NCI-H2196 treated with DMSO at 0.1 percent for 48 hours (cell line): ENCODE data around the gene GRPEL1.
A peak's percentile ranks its signal among the peaks of the same experiment; 100 is the strongest.
"Not testable (repeated sequence)": the region's sequence is repeated elsewhere in the genome, so short reads cannot be mapped to it uniquely, and the experiment has no call there.

Experiments used
- DNase-seq: peaks from one replicate; lab custom pipeline; 2025; ENCODE audit not compliant: unreplicated experiment; lab: John Stamatoyannopoulos, UW

Gene GRPEL1

DNA sequence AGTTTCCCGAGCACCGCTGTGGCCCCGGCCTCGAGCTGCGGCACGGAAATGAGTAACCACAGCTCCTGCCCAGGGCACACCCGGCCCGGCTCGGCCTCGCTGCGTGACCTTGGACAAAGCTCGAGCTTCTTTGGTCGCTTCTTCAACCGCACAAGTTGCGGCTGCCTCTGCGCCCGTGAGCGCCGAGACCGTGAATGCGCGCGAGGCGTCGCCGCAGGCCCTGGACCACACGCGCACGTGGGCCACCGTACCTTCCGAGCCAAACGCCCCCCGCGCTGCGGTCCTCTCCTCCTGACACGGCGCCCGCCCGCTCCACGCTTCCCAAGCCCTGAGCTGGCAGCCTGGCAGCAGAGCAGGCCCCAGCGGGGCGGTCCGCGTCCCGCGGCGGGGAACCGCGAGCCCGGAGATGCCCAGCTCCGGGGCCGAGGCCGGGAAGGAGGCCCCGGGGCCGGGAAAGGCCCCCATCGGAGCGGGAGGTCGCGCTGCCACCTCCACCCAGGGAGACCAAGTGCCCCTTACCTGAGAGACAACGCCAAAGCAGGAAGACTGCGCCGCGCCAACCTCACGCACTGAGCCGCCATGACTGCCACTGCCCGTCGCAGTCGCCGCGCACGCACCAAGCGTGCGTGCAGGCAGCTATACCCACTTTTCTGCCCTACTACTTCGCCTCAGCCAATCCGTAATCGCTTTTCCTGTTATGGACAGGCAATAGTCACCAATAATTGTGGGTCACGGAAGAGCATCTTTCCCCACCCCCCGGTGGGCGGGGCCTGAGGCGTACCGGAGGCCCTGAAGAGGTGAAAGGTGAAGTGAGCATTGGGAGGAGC lies at the start of gene GRPEL1:
Gene GRPEL1, minus strand, starts transcription at position 613 of the 827 bp plus-strand sequence. Its CDS starts 32 bp downstream, at position 581.
- peak; percentile 94 for DNase-seq

DNA sequence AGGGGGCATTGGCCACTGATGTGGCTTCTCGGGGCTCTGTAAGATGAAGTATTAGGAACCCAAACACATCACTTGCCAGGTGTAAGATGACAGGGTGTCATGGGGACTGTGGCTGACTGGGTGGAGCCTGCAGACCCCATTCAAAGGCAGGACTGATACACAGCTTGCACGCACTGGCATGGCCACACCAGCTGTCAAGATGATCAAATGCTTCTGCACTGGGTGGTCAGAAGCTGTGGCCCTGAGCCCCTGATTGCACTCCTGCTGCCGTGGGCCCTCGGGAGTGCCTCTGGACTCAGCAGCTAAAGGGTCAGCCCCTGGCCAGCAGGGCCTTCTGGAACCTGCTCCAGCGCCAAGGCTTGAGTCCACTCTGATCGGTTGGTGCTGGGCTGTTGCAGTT lies 48.8 kb upstream of the GRPEL1 start:
- DNase-seq = no peak

DNA sequence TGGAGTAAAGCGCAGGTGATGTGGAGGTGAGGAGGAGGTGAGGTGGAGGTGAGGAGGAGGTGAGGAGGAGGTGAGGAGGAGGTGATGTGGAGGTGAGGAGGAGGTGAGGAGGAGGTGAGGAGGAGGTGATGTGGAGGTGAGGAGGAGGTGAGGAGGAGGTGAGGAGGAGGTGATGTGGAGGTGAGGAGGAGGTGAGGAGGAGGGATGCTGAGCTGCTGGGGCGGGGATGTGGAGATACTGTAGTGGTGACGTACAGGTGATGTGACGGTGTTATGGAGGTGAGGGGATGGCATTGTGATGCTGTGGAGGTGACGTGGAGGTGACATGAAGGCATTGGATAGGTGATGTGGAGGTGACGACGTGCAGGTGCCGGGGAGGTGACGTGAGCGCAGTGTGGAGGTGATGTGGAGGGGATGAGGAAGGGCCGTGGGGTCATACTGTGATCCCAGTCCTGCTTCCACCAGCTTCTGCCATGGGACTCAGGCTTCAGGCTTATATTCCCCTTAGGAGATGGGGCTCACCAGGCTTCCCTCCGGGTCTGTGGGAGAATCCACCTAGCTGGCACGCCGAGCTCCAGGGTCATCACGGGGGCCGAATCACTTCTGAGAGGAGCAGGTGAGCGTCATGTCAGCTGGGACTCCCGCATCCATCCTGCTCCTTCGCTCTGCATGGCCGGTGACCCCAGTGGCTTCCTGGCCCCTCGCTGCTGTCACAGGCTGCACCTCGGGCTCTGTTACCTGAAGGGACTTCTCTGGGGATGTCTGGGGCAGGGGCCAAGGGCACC lies 47.9 kb upstream of the GRPEL1 start:
- DNase-seq = no peak

DNA sequence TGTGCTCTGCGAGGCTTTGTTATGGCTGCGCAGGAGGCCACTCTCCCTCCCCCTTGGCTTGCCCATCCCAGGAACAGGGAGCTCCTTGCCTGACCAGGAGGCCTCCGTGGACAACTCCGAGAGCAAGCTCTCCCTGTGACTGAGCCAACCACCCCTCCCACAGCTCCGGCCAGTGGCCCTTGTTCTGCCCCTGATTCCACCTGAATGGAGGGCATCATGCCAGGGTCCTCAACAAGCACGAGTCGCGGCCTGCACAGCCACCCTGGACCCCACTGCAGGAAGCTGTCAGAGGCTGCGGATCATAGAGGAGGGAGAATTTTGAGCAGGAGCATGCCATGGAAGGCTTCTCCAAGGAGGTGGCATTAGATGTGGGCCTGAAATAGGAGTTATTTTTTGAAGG lies 44.8 kb upstream of the GRPEL1 start:
- no peak for DNase-seq

DNA sequence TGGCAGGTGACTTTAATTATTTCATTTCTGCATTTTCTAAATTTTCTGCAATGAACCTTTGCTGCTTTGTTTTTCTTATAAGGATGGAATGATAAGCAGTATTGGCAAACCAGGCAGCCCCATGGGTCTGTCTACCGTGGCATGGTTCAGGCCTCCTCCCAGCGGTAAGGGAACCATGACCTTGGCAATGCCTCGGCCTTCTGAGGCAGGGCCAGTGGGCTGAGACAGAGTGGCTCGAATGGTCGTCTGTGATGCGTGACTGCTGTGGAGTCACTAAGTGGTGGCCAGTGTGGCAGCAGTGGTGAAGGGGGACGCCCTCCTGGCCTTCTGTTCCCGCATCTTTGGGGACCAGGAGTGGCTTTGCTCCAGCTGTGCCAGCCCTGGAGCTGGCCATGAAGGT lies 43.6 kb upstream of the GRPEL1 start:
- DNase-seq = no peak

DNA sequence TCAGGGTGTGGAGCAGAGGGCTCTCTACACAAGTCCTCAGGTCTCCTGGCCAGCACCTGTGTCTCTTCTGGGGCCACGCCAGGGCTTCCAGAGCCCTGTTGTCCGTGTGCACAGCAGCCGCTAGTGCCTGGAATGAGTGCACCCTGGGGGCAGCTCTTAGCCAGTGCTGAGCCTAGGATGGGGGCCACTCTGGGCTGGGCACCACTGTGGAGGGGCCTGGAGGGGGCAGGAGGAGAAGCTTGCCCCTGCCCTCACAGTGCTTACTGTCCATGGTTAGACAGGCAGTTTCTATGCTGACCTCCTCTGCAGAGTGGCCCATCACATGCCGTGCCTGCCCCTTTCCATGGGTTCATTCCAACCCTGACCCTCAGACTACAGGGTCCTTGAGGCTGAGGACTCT lies 42.7 kb upstream of the GRPEL1 start:
- DNase-seq = no peak

DNA sequence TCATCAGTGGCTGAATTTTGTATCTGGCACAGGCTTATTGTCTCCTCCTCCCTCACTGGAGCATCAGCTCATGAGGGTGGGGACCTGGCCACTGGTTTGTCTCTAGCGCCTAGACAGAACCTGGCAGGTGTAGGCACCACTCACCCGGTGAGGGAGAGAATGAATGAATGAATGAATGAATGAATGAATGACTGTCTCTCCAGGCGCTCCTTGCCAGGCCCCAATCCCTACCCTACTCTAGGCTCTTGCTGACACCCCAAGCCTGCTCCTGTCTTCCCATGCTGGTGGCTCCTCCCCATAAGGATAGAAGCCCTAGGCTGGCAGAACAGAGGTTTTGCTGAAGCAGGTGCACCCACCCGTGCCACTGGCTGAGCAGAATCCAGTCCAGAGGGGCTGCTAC lies 41.3 kb upstream of the GRPEL1 start:
- DNase-seq = no peak

DNA sequence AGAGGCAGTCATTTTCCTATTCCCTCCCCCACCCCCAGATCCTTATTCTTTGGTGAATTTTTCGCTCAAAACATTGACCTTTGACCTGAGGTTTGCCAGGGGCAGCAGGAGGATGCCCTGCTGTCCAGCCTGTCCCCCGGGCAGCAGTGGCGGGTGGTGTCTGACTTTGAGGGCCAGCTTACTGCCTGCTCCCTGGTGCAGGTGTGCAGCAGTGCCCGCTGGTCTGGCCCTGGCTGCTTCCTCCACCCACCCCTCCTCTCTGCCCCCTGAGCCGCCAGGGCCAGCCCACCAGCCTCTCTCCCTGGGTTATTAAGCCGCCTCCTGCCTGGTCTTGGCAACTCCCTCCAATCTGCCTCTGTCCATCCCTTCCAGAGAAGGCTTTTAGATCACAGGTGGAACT lies 40.8 kb upstream of the GRPEL1 start:
- DNase-seq = no peak

DNA sequence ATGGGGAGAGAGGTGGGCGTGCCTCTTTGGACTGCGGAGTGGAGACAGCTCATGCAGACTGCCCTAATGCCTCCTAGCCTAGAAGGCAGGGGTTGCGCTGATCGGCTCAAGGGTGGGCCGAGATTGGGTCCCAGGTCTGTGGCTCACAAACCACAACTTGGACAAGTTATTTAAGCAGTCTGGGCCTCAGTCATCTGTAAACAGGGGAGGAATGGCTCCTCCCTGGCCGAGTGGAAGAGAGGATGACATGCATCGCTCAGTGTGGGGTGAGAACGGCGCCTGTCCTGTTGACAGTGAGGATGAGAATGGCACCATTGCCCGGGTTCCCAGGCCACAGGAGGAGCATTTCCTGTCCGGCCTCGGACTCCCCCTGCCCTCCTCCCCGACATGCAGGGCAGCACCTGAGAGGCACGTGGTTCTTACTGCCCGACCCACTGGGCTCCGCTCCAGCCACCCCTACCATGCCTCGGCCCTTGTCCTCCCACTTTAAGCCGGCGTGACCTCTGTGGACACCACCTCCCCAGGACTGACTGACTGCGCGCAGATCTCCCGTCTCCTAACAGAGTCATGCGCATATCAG lies 40.3 kb upstream of the GRPEL1 start:
- DNase-seq = no peak

DNA sequence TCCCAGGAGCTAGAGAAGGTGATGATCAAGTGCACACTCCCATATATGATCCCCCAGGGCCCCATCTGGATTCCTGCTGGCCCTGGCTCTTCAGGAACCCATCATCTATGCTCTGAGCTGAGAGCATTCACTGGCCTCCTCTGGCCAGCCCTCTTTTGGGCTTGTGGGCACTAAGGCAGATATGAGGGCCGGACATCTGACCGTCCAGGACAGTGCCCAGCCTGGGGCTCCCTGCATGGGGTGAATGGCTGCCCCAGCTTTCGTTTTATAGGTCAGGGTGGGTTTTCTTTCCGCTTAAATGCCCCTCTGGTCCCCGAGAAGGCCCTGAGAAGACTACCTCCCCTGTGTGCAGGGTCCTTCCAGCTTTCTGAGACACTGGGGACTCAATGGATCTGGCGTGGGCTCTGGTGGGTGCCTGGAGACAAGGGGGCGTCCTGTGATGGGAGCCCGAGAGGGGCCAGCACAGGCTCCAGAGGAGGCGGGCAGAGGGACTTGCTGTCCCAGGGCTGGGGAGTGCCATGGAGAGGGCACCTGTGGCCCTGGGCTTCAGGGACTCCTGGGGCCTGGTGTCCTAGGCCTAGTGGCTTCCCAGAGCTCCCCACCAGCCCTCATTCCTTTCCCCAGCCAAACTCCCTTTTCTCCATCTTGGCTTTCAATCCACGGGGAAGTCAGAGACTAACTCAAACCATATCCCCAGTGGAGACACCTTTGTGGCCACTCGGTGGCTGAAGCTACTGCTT lies 39.5 kb upstream of the GRPEL1 start:
- DNase-seq = no peak

DNA sequence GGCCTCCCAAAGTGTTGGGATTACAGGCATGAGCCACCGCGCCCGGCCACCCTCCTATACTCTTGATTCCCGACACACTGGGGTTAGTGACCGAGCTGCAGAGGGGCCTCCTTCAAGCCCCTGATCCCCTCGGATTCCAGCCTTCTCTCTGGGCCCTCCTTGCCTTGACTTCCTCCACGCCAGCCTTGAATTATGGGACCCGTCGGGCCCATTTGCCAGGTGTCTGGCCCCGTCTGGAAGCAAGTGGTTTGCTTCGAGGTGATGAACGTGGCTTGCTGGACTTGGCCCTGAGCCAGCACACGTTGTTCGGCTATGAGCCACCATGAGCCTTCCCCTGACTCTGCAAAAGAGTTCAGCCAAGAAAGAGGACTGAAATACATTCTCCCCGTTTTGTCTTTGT lies 37.4 kb upstream of the GRPEL1 start:
- DNase-seq = no peak

DNA sequence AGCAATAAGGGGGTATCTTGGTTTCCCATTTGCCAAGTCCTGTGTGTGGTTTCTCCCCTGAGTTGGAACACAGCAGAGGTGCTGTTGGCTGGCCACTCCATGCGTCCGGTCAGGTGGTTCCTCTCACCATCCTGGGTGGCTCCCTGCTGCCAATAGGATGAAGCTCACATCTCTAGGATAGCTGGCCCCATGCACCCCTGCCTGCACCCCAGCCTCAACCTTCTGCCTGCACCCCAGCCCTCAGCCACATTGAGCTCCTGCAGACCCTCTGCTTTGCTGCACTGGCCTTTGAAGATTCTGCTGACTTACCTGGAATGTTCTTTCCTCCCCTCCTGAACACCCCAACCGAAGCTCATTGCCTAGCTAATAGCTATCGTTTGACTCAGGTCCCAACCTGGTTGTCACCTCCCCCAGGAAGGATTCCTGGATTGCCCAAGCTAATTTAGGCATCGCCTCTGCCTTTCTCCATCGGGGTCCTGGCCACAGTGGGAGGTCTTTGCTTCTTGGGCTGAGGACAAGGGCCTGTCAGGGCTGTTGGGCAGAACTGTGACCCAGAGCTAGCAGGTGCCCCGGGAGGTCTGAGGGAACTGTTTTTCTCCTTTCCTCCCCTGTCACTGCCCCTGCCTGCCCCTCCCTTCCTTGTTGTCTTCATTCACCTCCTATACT lies 36.6 kb upstream of the GRPEL1 start:
- no peak for DNase-seq

DNA sequence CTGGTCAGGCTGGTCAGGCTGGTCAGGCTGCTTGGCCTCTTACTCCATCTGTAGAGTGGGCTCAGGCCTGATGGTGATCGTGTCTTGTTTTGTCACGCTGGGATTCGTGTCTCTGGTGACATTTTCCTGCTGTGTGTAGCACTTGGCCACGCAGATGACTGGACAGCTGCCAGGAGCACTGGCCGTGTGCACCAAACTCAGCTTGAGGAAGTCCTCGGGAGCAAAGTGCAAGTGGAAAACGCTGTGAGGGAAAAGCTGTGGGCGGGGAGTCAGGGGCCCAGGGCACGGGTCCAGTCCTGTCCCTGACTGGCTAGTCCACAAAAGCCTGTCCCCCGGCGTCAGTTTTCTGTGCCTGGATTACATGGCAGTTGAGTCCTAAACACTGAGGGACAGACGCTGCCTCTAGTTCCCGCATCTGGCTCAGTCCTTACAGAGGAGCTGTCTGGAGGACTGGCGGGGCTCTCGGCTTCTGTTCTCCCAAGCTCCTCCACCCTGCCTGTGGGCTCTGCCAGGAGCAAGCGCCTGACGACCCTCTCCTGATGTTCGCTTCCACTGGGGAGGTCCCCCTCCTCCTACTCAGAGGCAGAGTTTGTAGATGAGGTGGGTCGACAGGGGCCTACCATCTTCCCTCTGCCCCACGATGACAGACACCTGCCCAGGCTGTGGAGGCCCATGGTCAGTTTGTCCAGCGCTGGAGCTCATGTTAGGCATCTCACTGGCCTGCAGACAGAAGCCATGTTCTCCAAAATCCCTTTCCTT lies 35.9 kb upstream of the GRPEL1 start:
- DNase-seq = no peak

DNA sequence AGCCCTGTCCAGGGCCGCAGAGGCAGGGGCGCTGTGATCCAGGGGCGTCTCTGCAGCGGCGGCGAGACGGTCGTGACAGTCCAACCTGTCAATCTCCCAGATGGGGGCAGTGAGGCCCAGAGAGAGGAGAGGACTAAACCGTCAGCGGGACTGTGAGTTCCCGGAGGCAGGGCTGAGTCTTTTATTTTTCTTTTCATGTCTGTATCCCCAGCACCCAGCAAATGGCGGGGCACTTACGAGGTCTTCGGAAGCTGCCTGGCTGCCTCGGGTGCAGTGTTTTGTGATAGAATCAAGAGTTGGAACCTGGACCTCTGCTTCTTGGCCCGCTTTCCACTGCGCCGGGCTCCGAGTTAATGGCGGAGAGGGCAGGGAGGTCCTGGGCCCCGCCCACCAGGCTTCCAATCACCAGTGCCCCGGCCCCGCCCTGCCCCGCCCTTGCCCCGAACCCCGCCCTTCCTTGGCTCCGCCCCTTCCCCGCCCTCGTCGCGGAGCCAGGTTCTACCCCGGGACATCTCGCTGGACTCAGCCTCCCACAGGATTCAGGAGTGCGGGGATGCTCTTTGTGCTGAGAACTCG lies 35.3 kb upstream of the GRPEL1 start:
- DNase-seq = peak; percentile 65

DNA sequence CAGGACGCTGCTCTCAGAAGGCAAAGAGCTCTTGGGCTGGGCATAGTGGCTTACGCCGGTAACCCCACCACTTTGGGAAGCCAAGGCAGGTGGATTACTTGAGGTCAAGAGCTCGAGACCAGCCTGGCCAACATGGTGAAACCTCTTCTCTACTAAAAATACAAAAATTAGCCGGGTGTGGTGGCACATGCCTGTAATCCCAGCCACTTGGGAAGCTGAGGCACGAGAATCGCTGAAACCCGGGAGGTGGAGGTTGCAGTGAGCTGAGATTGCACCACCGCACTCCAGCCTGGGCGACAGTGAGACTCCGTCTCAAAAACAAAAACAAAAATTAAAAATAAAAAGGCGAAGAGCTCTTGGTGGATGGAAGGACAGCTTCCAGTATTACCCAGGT lies 34.6 kb upstream of the GRPEL1 start:
- DNase-seq = not testable (repeated sequence)

DNA sequence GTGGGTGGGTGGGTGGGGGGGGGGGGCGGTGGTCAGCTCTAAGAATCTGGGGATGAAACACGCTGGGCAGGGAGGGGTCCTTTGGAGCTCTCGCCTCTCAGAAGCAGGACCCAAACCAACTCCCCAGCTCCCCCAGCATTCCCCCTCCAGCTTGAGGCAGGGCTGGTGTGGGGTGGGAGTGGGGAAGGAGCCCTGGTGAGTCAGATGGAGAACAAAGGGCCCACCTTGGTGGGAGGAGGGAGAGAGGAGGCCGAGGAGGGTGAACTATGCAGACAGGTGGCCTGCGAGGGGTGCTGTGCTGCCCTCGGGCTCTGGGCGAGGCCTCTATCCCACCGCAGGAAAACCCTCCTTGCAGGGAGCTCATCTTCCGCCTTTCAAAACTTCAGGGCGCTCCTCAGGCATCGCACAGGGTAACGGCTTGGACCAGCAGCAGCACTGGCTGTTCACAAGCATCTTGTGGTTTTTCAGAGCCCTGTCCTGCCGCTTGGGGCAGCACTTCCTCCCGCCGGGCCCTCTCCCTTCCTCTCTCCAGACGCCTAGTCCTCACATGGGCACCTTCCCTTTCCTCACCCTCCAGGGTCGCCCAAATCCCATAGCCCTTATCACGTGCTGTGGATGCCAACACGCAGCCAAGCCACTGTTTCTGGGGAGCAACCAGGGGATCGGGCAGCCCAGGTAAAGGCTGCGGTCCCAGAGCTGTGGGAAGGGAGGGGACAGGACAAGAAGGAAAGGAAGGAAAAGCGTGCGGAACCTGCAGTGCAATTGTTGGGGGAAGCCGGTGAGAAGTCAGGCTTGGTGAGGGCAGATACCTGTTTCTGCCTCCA lies 34.0 kb upstream of the GRPEL1 start:
- DNase-seq = peak; percentile 18

DNA sequence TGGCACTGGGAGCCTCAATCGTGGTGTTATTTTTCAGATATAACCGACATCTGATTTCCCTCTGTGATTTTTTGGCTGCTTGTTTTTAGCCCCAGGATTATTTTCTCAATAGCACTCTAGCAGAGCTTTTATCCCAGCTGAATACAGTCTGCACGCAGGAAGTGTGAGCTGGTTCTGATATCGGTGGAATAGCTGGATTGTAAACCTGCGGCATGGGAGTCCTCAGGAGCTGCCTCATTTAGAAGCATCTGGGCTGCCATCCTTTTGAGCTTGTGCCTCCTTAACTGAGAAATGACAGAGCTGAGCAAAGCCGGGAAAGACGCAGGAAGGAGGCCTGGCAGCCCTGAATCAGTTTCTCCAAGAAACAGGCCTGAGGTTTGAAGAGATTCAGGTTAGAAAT lies 28.4 kb upstream of the GRPEL1 start:
- DNase-seq = no peak

DNA sequence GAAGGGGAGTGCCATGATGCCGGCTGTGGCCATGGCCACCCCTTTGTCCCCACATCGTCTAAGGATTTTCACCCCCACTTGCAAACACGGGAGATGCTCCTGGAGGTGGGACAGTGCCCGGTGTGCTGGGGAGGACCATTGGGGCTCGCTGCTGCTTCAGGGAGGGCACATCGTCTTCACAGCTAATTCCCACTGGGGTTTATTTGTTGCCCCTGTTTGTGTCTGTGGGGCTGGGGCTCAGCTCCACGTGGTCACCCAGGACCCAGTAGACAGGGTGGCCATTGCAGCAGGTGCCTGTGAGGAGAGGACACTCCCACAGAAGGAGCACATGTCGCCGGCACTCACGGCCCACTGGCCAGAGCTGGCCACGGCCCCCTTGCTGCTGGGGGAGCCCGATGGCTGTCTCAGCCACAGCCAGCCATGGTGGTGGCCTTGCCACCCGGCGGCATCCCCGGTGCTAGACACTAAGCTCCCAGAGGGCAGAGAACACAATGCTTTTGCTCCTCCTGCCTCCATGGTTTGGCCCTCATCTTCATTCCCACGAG lies 27.8 kb upstream of the GRPEL1 start:
- no peak for DNase-seq

DNA sequence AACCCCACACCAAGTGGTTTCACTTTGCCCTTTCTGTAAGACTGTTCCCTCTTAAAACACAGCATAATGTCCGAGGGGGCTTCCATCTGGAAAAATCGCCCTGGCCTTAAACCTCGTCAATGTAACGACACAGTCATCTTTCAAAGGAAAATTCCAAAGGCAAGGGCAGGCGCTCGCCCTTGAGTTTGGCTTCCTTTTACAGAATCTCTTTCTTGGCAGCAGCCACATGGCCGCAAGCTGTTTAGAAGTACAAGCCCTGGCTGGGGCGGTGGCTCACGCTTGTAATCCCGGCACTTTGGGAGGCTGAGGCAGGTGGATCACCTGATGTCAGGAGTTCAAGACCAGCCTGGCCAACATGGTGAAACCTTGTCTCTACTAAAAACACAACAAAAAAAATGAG lies 27.1 kb upstream of the GRPEL1 start:
- DNase-seq = no peak
